NCI-H748 (cell line): ENCODE data around the gene PSMG3.

ENCODE experiments used
- DNase-seq: peaks from one replicate; lab custom pipeline; 2025; ENCODE audit not compliant: unreplicated experiment; lab: John Stamatoyannopoulos, UW

PSMG3 gene

DNA sequence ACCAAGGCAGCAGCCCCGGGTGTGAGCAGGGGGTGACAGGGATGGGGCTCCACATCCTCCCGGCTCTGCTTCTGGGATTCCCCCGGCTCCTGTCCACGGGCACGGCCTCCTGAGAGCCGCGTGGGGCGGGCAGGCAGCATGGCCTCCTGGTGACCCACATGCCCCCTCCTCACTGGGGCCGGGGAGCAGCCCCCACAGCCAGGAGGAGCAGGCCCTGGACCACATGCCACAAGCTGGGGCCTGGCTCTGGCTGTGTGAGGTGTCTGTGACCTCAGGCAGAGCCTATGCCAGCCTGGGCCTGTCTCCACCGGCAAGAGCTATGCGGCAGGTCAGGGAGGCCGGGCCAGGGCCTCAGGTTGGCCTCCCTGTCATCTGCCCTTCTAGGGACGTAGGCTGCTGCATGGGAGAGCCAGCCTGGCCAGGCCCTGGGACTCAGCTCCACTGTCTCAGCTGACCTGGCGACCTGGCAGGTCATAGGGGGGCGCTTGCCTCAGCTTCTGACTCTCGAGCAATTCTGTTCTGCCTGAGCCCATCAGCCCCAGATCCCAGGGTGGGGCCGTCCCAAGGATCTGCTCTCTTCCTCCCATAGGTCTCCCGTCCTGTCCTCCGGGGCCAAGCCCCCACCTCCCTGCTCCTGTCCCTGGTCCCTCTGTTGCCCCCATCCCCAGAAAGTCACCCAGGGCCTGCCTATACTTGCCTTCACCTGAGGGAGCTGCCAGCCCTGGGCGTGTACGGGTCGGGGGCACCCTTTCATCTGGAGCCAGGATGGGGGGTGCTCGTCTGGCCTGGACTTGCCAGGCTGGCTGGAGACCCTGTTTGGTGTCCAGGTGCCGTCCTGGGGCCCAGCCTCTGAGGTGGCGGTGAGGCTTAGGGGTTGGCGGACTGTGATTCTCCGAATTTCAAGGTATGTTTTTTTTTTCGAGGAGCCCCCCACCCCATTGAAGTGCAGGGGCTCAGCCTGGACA lies 9.9 kb downstream of the PSMG3 start:
- DNase-seq: no peak

DNA sequence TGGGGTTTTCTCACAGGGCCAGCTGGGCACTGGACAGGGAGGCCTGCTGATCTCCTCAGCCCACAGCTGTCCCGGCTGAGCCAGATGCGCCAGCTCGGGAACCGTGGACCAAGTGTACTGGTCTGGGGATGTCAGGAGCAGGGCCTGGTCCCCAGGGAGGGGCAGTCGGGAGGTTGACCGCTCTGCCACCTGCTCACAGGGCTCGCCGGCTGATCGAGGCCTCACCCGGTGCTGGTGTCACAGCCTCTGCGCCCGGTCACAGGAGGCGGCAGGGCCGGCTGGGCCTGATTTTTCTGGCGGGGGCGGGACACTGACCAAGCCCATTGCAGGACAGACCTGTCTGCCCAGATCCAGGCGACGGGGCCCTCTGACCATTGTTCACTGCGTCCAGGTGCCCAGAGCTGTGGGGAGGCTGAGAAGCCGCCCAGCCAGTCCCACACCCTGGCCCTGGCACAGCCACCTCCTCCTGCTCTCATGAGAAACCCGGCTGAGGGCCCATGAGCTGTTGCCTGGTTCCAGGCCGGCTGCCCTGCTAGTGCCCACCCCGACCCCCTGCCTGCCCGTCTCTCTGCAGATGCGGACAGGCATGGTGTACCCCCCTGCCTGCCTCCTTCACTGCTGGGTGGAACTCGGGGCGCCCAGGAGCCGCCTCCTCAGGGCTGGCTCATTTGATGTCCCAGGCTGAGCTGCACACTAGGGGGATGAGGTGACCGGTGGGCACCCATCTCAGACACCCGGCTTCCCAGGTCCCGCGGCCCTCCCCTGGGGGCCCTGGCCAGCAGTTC lies 10.8 kb downstream of the PSMG3 start:
- DNase-seq: no peak

- no peak for DNase-seq
These were observed 11.5 kb downstream of the PSMG3 start for GRCh38 chr7:1558181-1558811.

DNA sequence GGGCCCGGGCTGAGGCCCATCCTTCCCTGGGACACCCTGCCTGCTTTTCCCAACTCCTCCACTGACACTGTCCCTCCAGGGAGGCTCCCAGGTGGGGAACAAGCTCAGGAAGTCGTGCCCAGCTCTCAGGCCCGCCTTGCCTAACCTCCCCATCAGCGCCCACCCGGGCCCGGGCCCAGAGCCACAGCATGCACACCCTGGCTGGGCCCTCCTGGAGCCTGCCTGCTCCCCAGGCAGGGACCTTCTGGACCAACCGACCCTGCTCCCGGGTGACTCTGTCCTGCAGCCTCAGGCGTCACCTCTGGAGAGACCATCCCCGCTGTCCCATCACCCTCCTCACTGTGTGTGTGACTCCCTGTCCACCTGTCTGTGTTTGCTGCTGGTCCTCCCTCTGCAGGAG lies 12.1 kb downstream of the PSMG3 start:
- DNase-seq: no peak

DNA sequence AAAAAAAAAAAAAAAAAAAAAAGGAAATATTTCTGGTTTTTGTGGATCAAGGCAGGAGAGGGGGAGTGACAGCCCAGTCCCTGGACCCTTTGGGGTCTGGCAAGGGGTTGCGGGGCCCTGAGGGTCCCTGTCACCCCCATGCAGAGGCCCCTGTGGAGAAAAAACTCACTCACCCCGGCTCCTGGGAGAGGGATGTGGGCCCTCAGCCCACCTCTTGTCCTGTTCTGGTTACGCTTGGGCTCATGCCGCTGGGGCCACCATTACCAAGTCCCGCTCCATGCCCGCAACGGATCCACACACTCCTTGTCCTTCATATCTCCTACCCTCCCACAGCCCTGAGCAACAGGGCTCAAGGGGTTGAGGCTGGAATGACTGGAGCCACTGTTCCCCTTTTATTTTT lies 12.8 kb downstream of the PSMG3 start:
- no peak for DNase-seq

- peak; percentile 93 for DNase-seq
These were observed 13.9 kb downstream of the PSMG3 start, which contains the start of gene TMEM184A for GRCh38 chr7:1555813-1556543. Gene TMEM184A, minus strand, starts transcription at chr7:1556205. Its CDS starts 721 bp downstream, at chr7:1555484.

DNA sequence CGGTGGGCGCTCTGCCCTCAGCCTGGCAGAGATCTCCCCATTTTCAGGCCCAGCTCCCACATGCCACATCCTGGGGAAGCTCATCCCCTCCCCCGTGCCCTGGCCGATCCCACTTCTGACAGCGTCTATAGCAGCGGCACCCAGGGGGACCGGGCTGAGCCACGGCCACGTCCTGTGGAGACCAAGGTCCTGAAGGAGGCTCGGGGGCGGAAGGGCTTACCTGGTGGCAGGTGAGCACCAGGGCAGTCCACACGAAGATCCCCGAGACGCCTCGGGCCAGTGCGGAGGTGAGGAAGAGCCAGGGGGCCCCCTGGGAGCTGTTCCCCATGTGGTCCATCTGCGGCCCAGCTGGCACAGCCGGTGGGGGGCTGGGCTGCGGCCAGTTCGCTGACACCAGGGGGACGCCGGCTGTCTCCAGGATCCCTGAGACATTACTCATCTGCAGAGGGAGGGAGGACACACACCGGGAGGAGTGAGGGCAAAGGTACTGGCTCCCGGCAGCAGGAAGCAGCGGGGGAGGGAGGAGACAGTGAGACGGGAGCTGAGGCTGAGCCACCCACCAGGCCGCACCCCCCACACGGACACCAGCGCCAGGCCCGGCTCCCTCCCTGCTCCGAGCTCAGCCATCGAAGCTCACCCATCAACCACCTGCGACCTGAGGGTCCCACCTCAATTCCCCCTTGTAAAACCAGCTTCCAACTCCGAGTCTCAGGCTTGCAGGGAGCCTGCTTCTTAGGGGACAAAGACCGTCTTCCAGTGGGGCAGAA lies 14.6 kb downstream of the PSMG3 start:
- DNase-seq: peak; percentile 11

GRCh38 chr7:1554333-1555045 lies 15.3 kb downstream of the PSMG3 start:
- DNase-seq: no peak

DNA sequence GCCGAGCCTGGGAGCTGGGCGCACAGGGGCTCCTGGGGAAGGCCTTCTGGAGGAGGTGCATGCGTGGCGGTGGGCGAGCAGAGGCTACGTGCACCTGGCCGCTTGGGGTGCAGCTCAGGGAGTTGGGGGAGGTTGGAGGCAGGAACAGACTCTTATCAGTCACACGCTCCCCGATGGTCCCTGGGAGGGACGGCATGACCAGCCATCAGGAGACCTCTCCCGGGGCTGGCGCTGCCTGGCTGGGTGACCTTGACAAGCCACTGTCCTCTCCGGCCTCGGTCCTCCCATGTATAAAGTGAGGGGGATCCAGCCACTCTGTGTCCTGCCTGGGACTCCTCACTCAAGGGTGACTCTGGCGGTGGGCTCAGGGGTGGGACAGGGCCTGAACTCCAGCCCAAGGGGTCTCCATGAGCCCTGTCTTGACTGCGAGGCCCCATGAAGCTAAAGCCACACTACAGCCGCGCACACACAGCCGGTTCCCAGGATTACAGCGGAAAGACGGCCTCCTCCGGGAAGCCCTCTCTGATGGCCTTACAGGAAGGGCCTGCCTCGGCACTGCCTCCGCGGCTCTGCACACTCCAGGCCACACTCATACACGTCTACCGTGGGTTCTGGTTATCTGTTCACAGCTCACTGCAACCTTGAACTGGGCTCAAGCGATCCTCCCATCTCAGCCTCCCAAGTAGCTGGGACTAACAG lies 16.2 kb downstream of the PSMG3 start:
- DNase-seq: no peak

- no peak for DNase-seq
These were observed 17.6 kb downstream of the PSMG3 start for GRCh38 chr7:1552200-1552599.

- no peak for DNase-seq
These were observed 19.0 kb downstream of the PSMG3 start for GRCh38 chr7:1550846-1551155.

GRCh38 chr7:1550005-1550845 lies 19.6 kb downstream of the PSMG3 start:
- DNase-seq: no peak

DNA sequence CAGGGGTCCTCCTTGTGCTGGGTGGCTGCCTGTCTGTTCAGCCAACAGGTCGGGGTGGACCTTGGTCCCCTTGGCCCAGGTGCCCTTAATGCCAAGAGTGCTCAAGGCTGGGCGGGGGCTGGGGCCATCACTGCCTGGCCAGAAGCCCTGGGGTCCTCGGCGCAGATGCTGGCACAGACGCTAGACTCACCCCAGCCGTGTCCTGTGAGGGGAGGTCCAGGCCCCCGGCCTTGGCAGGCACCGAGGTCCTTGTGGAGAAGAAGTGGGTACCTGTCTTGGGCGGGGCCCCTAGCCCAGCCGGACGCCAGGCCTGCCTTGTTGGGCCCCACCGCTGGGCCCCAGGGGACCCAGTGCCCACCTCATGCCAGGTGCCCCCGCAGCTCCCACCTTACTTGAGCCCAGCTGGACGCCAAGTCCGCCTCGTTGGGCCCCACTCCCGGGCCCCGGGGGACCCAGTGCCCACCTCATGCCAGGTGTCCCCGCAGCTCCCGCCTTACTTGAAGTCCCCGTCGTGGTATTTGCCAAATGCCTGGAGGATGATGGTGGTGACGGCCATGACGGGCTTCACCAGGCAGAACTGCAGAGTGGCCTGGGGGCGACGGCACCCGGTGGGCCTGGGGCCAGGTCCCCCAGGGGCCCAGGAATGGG lies 20.4 kb downstream of the PSMG3 start:
- no peak for DNase-seq

DNA sequence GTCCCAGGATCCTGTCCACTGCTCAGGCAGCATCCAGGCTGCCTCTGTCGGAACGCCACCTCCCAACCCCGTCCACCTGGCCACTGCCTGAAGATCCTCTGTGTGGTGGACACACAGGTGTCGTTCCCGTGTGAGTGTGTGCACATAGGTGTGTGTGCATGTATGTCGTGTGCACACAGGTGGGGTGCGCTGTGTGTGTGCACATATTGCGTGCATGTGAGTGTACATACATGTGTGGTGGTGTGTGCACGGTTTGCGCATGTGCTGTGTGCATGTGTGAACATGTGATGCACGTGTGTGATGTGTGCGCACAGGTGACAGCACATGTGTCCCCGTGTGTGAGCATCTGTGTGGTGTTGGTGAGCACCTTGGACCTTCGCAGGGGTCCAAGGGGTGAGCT lies 20.9 kb downstream of the PSMG3 start:
- DNase-seq: no peak

DNA sequence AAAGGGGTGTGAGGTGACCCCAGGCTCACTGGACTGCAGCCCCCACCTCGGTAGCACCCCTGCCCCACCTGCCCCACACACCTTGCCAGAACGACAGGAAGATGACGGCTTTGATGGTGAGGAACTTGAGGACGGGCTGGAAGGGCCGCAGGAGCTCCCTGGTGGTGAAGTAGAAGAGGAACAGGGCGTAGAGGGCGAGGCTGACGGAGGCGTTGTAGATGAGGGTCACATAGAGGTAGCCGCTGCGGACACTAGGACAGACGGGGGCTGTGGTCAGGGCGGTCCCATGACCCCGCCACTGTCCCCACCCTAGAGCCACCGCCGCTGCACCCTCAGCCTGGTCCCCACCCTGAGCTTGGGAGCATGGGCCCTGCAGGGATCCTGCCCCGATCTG lies 21.4 kb downstream of the PSMG3 start:
- DNase-seq: no peak

- DNase-seq: no peak
These were observed 21.9 kb downstream of the PSMG3 start for GRCh38 chr7:1547777-1548437.
